HUES6 (cell line): Measurements from ENCODE around the gene PHTF2.
"Not testable (repeated sequence)": the region's sequence is repeated elsewhere in the genome, so short reads cannot be mapped to it uniquely, and the experiment has no call there.

Source experiments
- H3K27ac ChIP-seq: 2 replicates; pipeline ENCODE4 v1.7.0; 2013; ENCODE audit warnings: low read depth, mild to moderate bottlenecking, low read length, inconsistent platforms
- H3K27me3 ChIP-seq: 2 replicates; pipeline ENCODE4 v1.6.1; 2013; ENCODE audit warnings: low read length; ENCODE audit not compliant: control insufficient read depth, insufficient read depth
- H3K36me3 ChIP-seq: 2 replicates; pipeline ENCODE4 v1.6.1; 2013; ENCODE audit warnings: low read length; ENCODE audit not compliant: control insufficient read depth, insufficient read depth
- H3K4me1 ChIP-seq: 2 replicates; pipeline ENCODE4 v1.6.1; 2013; ENCODE audit warnings: low read length; ENCODE audit not compliant: control insufficient read depth, insufficient read depth
- H3K4me3 ChIP-seq: 2 replicates; pipeline ENCODE4 v1.5.1; 2013; ENCODE audit warnings: low read depth, low read length
- H3K9ac ChIP-seq: one replicate; pipeline ENCODE4 v1.6.1; 2013; ENCODE audit warnings: mild to moderate bottlenecking, low read length
- H3K9me3 ChIP-seq: 2 replicates; pipeline ENCODE4 v1.6.1; 2013; ENCODE audit warnings: low read depth, low read length; ENCODE audit not compliant: control insufficient read depth, insufficient read depth

PHTF2 gene

DNA sequence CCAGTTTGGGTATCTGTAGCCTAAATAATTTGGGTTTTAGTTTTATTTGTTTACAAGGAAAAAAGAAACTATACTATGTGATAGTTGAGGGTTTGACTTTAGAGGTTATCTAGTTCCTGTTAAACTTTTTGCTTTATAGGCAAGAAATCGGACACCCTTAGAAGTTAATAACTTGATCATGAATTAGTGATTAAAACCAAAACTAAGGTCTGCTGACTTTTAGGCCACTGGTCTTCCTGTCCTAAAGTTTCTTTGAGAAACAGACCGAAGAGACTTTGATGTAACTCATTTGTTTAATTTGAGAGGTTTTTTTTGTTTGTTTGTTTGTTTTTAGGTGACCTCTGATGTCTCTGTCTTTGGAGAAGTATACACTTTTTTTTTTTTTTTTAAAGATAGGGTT lies 59.7 kb downstream of the PHTF2 start:
- no peaks in the 10 kb centered on the region for H3K27me3 ChIP-seq
- peaks cover 7% of the 10 kb centered on the region for H3K4me1 ChIP-seq
- H3K27ac ChIP-seq = no peak overlapping the region
- no peak overlapping the region for H3K9ac ChIP-seq
- H3K36me3 ChIP-seq = no peaks in the 10 kb centered on the region
- no peak overlapping the region for H3K4me3 ChIP-seq
- H3K9me3 ChIP-seq = no peaks in the 10 kb centered on the region

DNA sequence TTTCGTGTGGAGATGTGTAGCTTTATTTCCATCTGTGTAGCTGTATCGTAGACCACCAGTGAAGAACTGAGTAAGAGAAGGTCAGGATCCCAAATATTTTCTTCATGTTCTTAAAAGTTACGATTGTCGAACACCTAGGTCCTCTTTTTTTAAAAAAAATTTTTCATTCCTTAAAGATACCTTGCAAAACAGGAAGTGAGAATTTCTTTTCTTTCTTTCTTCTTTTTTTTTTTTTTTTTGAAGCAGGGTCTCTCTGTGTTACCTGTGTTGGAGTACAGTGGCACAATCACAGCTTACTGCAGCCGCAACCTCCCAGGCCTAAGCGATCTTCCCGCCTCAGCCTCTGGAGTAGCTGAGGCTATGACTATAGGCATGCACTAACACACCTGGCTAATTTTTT lies 60.8 kb downstream of the PHTF2 start:
- Histone ChIP-seq H3K4me3 (no peak overlapping the region), H3K36me3 (no peaks in the 10 kb centered on the region), H3K9me3 (no peaks in the 10 kb centered on the region), H3K27ac (no peak overlapping the region), H3K9ac (no peak overlapping the region), H3K27me3 (no peaks in the 10 kb centered on the region), H3K4me1 (peaks cover 15% of the 10 kb centered on the region)

DNA sequence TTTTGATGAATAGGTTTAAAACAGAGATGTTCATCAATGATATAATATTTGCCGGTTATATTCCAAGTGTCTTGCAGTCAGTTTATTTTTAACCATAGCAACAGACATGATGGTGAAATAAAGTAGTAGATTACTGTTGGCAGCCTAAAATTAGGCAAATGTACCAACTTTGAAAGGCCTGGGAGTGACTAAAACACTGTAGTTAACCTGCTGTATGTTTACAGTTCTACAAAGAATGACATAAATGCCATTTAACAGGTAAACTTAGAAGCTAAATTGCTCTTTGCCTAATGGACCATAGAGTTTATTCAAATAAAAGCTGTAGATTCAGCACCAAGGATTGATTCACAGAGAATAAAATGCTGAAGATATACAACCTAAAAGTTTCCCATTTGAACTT lies 64.1 kb downstream of the PHTF2 start:
- no peak overlapping the region for H3K9ac ChIP-seq
- no peak overlapping the region for H3K4me3 ChIP-seq
- no peaks in the 10 kb centered on the region for H3K9me3 ChIP-seq
- no peaks in the 10 kb centered on the region for H3K36me3 ChIP-seq
- no peak overlapping the region; the same call in 1 of the 2 replicates for H3K27ac ChIP-seq
- peaks cover 15% of the 10 kb centered on the region for H3K4me1 ChIP-seq
- no peaks in the 10 kb centered on the region for H3K27me3 ChIP-seq

DNA sequence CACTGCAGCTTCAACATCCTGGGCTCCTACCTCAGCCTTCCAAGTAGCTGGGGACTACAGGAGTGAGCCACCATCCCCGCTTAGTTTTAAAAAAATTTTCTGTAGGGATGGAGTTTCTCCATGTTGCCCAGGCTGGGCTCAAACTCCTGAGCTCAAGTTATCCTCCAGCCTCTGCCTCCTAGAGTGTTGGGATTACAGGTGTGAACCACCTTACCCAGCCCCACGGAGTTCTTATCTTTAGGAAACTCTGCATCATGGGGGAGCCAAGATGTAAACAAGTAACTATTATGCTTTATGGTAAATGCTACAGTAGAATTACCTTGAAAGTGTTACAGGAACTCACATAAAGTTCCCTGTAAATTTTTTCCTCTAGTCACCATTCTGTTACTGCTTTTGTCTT lies 65.3 kb downstream of the PHTF2 start:
- Histone ChIP-seq H3K9ac (no peak overlapping the region), H3K4me1 (peaks cover 15% of the 10 kb centered on the region), H3K27ac (no peak overlapping the region), H3K4me3 (no peak overlapping the region), H3K36me3 (no peaks in the 10 kb centered on the region), H3K27me3 (no peaks in the 10 kb centered on the region), H3K9me3 (no peaks in the 10 kb centered on the region)

DNA sequence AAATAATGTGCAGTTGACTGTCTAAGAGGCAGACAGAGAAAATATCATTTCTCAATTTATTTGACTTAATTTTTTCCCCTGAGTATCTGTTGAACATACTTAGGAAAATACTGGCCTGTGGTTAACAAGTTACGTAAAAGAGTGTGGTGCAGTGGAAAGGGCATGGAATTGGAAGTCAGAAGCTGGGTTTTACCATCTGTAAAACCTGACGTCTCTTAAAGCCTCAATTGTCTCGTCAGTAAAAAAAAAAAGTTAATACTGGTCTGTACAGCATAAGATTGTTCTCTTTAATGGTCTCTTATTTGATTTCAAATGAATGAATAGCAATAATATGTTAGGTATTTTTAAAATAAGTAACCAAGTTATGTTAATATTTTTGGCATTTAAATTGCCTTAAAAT lies 67.8 kb downstream of the PHTF2 start:
- peaks cover 15% of the 10 kb centered on the region for H3K4me1 ChIP-seq
- H3K36me3 ChIP-seq = no peaks in the 10 kb centered on the region
- H3K9me3 ChIP-seq = peaks cover 4% of the 10 kb centered on the region; the same call in 1 of the 2 replicates
- H3K4me3 ChIP-seq = no peak overlapping the region
- H3K27me3 ChIP-seq = no peaks in the 10 kb centered on the region
- no peak overlapping the region for H3K9ac ChIP-seq
- no peak overlapping the region for H3K27ac ChIP-seq

DNA sequence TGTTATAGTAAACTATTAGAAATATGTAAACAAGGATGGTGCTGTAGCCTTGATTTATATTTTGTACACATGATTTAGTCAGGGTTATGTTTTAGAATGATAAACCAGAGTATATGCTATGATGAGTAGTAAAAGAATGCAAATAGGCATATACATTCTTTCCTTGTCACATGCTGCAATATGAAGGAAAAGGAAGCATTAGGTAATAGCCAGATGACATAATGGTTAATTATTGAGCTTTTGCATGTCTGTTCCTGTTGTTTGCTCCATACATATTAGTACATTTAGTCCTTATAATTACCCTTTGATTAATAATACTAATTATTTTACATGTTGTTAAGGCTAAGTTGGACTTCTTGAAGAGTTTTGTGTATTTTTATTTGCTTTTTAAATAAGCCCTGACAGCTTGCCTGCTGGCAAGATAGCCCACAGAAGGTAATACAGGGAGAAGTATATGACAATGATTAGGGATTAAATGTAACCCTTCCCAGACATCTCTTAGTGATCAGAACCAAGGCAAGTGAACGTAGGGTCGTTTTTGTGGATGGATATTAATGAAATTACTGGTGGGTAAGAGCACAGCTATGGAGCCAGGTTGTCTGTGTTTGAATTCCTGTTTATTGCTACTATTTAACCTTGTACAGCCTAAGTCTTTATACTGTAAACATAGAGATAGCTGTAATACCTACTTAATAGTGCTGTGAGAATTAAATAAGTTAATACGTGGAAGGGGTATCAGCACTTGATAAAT lies 68.4 kb downstream of the PHTF2 start:
- no peak overlapping the region for H3K9ac ChIP-seq
- no peak overlapping the region for H3K4me3 ChIP-seq
- H3K4me1 ChIP-seq = peaks cover 15% of the 10 kb centered on the region
- peaks cover 7% of the 10 kb centered on the region; the same call in 1 of the 2 replicates for H3K9me3 ChIP-seq
- H3K27me3 ChIP-seq = no peaks in the 10 kb centered on the region
- H3K36me3 ChIP-seq = no peaks in the 10 kb centered on the region
- no peak overlapping the region for H3K27ac ChIP-seq

DNA sequence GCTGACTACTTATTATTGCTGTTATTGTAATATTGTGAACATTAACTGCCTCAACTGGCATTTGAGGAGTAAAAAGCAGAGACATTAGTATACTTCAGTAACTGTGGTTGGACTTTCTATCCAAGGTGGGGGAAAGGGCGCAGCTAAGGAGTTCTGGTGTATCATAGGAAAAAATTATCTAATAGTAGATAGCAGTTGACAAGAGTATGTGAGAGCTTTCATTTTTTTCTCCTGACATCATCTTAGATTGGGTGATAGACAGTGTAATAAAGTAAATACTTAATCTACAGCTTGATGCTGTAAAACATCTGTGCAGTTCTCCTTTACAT lies 68.9 kb downstream of the PHTF2 start:
- Histone ChIP-seq H3K27ac (no peak overlapping the region), H3K36me3 (no peaks in the 10 kb centered on the region), H3K4me3 (no peak overlapping the region), H3K4me1 (peaks cover 15% of the 10 kb centered on the region), H3K9me3 (peaks cover 7% of the 10 kb centered on the region; the same call in 1 of the 2 replicates), H3K27me3 (no peaks in the 10 kb centered on the region), H3K9ac (no peak overlapping the region)

DNA sequence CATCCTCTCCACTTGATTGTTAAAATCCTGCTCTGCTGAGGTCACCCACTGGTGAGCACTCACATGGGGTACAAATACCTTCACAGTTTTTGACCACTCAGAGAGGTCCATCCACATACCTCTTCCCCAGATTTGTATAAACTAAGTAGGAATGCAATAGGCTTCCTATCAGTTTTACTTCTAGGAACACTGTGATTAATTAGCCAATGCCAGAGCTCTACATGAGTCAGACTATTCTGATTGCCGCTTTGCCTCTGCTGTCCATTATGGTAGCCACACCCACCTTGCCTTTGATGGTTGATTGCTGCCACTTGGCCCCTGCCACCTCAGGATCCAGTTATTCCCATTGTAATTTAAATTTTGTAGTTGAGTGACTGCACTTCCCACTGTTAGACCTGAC lies 73.7 kb downstream of the PHTF2 start:
- not testable (repeated sequence) for H3K9me3 ChIP-seq

DNA sequence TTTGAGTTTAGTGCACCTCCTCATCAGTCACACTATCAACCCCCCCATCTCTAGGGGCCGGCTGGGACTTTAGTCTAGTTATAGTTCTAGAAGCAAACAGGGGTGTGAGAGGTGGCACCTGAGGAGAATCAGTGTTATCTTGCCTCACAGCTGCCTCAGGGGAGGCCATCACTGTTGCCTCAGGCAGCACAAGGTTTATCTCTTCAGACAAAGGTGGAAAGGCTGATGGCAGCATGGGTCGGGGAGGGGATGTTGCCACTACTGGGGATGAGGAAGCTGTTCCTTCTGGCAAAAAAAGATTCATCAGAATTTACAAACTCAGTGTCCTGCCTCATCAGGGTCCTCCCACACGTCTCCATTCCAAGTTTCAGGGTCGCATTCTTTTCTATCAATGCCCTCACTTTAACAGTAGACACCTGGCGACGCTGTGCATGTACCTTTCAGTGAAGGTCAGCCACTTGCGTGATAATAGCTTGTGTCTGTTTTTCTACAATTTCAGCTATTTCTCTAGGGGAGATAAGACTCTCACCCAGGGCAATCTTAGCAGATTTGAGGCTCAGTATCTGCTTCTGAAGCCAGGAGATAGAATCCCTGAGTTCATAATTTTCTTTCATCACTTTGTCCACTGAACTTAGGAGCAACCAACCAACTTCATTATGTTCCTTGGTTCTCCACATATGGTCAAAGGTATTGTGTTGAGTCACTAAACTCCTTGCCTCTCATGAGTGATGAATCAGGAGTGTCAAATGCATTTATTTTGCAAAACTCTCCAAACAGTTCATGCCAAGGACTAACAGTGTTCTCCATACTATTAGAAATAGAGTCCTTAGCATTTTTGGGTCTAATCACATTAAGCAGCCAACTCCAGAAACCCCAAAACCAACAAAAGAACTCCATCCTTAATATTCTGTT lies 75.1 kb downstream of the PHTF2 start:
- not testable (repeated sequence) for H3K4me3 ChIP-seq, H3K9ac ChIP-seq, H3K36me3 ChIP-seq

More for the DNA sequence above, 73.7 kb downstream of the PHTF2 start:
- not testable (repeated sequence) for H3K4me3 ChIP-seq, H3K36me3 ChIP-seq, H3K9ac ChIP-seq, H3K27ac ChIP-seq, H3K27me3 ChIP-seq, H3K4me1 ChIP-seq

DNA sequence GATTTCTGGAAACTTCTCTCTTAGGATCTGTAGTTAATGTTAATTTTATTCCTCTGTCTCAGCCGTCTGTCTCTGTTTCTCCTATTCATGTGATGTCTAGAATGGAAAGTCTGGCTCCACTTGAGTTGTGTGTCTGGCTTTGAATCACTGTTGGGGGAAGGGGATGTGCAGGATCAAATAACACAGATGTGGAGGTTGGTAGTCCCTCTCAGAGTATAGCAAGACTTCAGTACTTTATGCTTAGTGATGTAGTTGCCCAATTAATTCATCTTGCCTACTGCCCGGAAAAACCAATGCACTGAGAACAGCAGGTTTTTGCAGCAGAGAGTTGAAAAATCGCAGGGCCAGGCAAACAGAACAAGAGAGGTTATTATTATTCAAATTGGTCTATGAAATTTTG lies 79.2 kb downstream of the PHTF2 start:
- Histone ChIP-seq H3K9ac (no peak overlapping the region), H3K36me3 (no peaks in the 10 kb centered on the region), H3K4me1 (peaks cover 4% of the 10 kb centered on the region; the same call in 1 of the 2 replicates), H3K27me3 (no peaks in the 10 kb centered on the region), H3K4me3 (no peak overlapping the region), H3K9me3 (no peaks in the 10 kb centered on the region), H3K27ac (no peak overlapping the region)

More for the DNA sequence above, 75.1 kb downstream of the PHTF2 start:
- not testable (repeated sequence) for H3K9me3 ChIP-seq, H3K4me1 ChIP-seq, H3K27me3 ChIP-seq, H3K27ac ChIP-seq

DNA sequence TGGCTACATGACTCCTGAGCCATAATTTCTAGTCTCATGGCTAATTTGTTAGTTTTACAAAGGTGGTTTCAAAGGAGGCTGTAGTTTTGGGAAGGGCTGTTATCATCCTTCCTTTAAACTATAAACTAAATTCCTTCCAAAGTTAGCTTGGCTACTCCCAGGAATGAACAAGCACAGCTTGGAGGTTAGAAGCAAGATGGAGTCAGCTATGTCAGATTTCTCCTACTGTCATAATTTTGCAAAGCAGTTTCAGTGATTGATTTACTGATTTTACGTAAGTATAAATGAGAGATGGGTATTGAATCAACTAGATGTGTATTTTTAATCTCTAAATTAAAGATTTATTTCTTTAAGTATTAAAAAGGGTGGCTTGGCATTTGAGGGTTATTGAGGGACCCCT lies 79.9 kb downstream of the PHTF2 start:
- peaks cover 4% of the 10 kb centered on the region; the same call in 1 of the 2 replicates for H3K4me1 ChIP-seq
- H3K9ac ChIP-seq = no peak overlapping the region
- no peaks in the 10 kb centered on the region for H3K9me3 ChIP-seq
- no peak overlapping the region for H3K27ac ChIP-seq
- no peaks in the 10 kb centered on the region for H3K36me3 ChIP-seq
- H3K27me3 ChIP-seq = no peaks in the 10 kb centered on the region
- H3K4me3 ChIP-seq = no peak overlapping the region
